Activated T-helper 1 cell treated with anti-CD3 and anti-CD28 coated beads, Interleukin-12 subunit alpha, Interleukin-12 subunit beta, Interleukin-2, Interleukin-4 antibody, amounts not matched to agents 30 ng/mL and 10 ng/mL and 1 ng/mL, durations not matched to agents 14 hours and 24 hours and 36 hours (primary cell): Measurements from ENCODE around the gene OGFOD2. TPM values are rescaled to one million over a fixed set of nuclear protein-coding genes. Genes with fewer than 3 reads are reported as not detected.

Experiments
- DNase-seq: peaks from one replicate; pipeline ENCODE4 v3.0.0; 2021; ENCODE audit warnings: low spot score
- H3K27ac Mint-ChIP-seq: one replicate; pipeline ENCODE4 v1.8.0; 2021; ENCODE audit warnings: mild to moderate bottlenecking, mixed read lengths
- H3K27me3 Mint-ChIP-seq: one replicate; pipeline ENCODE4 v1.8.0; 2022; ENCODE audit warnings: mild to moderate bottlenecking, moderate library complexity, mixed read lengths; ENCODE audit not compliant: insufficient read depth
- H3K36me3 Mint-ChIP-seq: one replicate; pipeline ENCODE4 v1.8.0; 2021; ENCODE audit warnings: low read depth, mixed read lengths
- H3K4me1 Mint-ChIP-seq: one replicate; pipeline ENCODE4 v1.8.0; 2021; ENCODE audit warnings: low read depth, mixed read lengths
- H3K4me3 Mint-ChIP-seq: one replicate; pipeline ENCODE4 v1.8.0; 2021; ENCODE audit warnings: mild to moderate bottlenecking, moderate library complexity, mixed read lengths
- H3K9me3 Mint-ChIP-seq: one replicate; pipeline ENCODE4 v1.8.0; 2021; ENCODE audit warnings: mixed read lengths
- intact Hi-C: fragments of 100-400 bp; cut with micrococcal nuclease; formaldehyde crosslinking; loops from one replicate; pipeline ENCODE4 v1.15.1; 2024
- total RNA-seq: library from RNA; stranded (reverse); gene quantifications from 2 replicates; pipeline ENCODE4 v1.2.3, GENCODE V29; 2022

OGFOD2 gene
- total RNA-seq, 1 donor from 2014 or later: 22.1 TPM

GRCh38 chr12:122997343-122998250 is 22.6 kb downstream of the OGFOD2 start:
- peaks cover 7% of the 10 kb centered on the region for H3K4me1 Mint-ChIP-seq
- H3K36me3 Mint-ChIP-seq: no peaks in the 10 kb centered on the region
- no peaks in the 10 kb centered on the region for H3K27me3 Mint-ChIP-seq
- intact Hi-C loops: no loop called here
- H3K27ac Mint-ChIP-seq: no peak overlapping the region
- no peak overlapping the region for H3K4me3 Mint-ChIP-seq
- no peak for DNase-seq
- no peaks in the 10 kb centered on the region for H3K9me3 Mint-ChIP-seq

- no peak for DNase-seq
- no peaks in the 10 kb centered on the region for H3K27me3 Mint-ChIP-seq
- H3K36me3 Mint-ChIP-seq: peaks cover 3% of the 10 kb centered on the region
- intact Hi-C loops: no loop called here
- no peaks in the 10 kb centered on the region for H3K9me3 Mint-ChIP-seq
- no peak overlapping the region for H3K4me3 Mint-ChIP-seq
- no peak overlapping the region for H3K27ac Mint-ChIP-seq
- peaks cover 3% of the 10 kb centered on the region for H3K4me1 Mint-ChIP-seq
Measured at GRCh38 chr12:122998316-122998715, 23.3 kb downstream of the OGFOD2 start.

GRCh38 chr12:122999196-122999946 is 24.3 kb downstream of the OGFOD2 start:
- DNase-seq: no peak
- Mint-ChIP-seq H3K27ac (no peak overlapping the region), H3K4me3 (no peak overlapping the region), H3K4me1 (no peaks in the 10 kb centered on the region), H3K9me3 (no peaks in the 10 kb centered on the region), H3K36me3 (peaks cover 3% of the 10 kb centered on the region), H3K27me3 (no peaks in the 10 kb centered on the region)
- intact Hi-C loops: no loop called here

- intact Hi-C loops: no loop called here
- Mint-ChIP-seq H3K4me1 (no peaks in the 10 kb centered on the region), H3K27ac (no peak overlapping the region), H3K27me3 (no peaks in the 10 kb centered on the region), H3K9me3 (no peaks in the 10 kb centered on the region), H3K4me3 (no peak overlapping the region), H3K36me3 (peaks cover 3% of the 10 kb centered on the region)
- no peak for DNase-seq
Measured at GRCh38 chr12:122999986-123000420, 25.0 kb downstream of the OGFOD2 start.

- Mint-ChIP-seq H3K4me1 (no peaks in the 10 kb centered on the region), H3K27ac (no peak overlapping the region), H3K9me3 (no peaks in the 10 kb centered on the region), H3K4me3 (no peak overlapping the region), H3K36me3 (peaks cover 3% of the 10 kb centered on the region), H3K27me3 (no peaks in the 10 kb centered on the region)
- intact Hi-C loops: no loop called here
- DNase-seq: no peak
Measured at GRCh38 chr12:123000578-123000977, 25.5 kb downstream of the OGFOD2 start.

- Mint-ChIP-seq H3K27ac (no peak overlapping the region), H3K4me1 (no peaks in the 10 kb centered on the region), H3K4me3 (no peak overlapping the region), H3K36me3 (peaks cover 3% of the 10 kb centered on the region), H3K27me3 (no peaks in the 10 kb centered on the region), H3K9me3 (no peaks in the 10 kb centered on the region)
- intact Hi-C loops: no loop called here
- no peak for DNase-seq
Measured at GRCh38 chr12:123001464-123001863, 26.4 kb downstream of the OGFOD2 start.

- Mint-ChIP-seq H3K4me3 (no peak overlapping the region), H3K27ac (no peak overlapping the region), H3K27me3 (no peaks in the 10 kb centered on the region), H3K9me3 (no peaks in the 10 kb centered on the region), H3K4me1 (no peaks in the 10 kb centered on the region), H3K36me3 (peaks cover 3% of the 10 kb centered on the region)
- DNase-seq: no peak
- intact Hi-C loops: no loop called here
Measured at GRCh38 chr12:123003257-123003656, 28.2 kb downstream of the OGFOD2 start.

- Mint-ChIP-seq H3K4me1 (no peaks in the 10 kb centered on the region), H3K27ac (no peak overlapping the region), H3K27me3 (no peaks in the 10 kb centered on the region), H3K9me3 (no peaks in the 10 kb centered on the region), H3K36me3 (peaks cover 3% of the 10 kb centered on the region), H3K4me3 (no peak overlapping the region)
- no peak for DNase-seq
- intact Hi-C loops: no loop called here
Measured at GRCh38 chr12:123004287-123004686, 29.2 kb downstream of the OGFOD2 start.

GRCh38 chr12:123005081-123005626 is 30.1 kb downstream of the OGFOD2 start:
- H3K9me3 Mint-ChIP-seq: no peaks in the 10 kb centered on the region
- intact Hi-C loops: no loop called here
- H3K4me3 Mint-ChIP-seq: no peak overlapping the region
- H3K27ac Mint-ChIP-seq: no peak overlapping the region
- H3K36me3 Mint-ChIP-seq: peaks cover 3% of the 10 kb centered on the region
- DNase-seq: no peak
- H3K27me3 Mint-ChIP-seq: no peaks in the 10 kb centered on the region
- no peaks in the 10 kb centered on the region for H3K4me1 Mint-ChIP-seq

- Mint-ChIP-seq H3K4me1 (no peaks in the 10 kb centered on the region), H3K9me3 (no peaks in the 10 kb centered on the region), H3K27me3 (no peaks in the 10 kb centered on the region), H3K4me3 (no peak overlapping the region), H3K27ac (no peak overlapping the region), H3K36me3 (peaks cover 4% of the 10 kb centered on the region)
- DNase-seq: no peak
- intact Hi-C loops: no loop called here
Measured at GRCh38 chr12:123006977-123007376, 31.9 kb downstream of the OGFOD2 start.

- no peak for DNase-seq
- no peak overlapping the region for H3K27ac Mint-ChIP-seq
- H3K9me3 Mint-ChIP-seq: no peaks in the 10 kb centered on the region
Measured at GRCh38 chr12:123010110-123010509, 35.1 kb downstream of the OGFOD2 start.

GRCh38 chr12:123010681-123011080 is 35.6 kb downstream of the OGFOD2 start:
- Mint-ChIP-seq H3K4me3 (no peak overlapping the region), H3K27ac (no peak overlapping the region), H3K27me3 (peaks cover 4% of the 10 kb centered on the region), H3K9me3 (no peaks in the 10 kb centered on the region), H3K4me1 (no peaks in the 10 kb centered on the region), H3K36me3 (peaks cover 2% of the 10 kb centered on the region)
- DNase-seq: no peak
- intact Hi-C loops: no loop called here

More at GRCh38 chr12:123010110-123010509, 35.1 kb downstream of the OGFOD2 start:
- intact Hi-C loops: no loop called here
- Mint-ChIP-seq H3K4me3 (no peak overlapping the region), H3K27me3 (peaks cover 3% of the 10 kb centered on the region), H3K4me1 (no peaks in the 10 kb centered on the region), H3K36me3 (peaks cover 2% of the 10 kb centered on the region)

- no peak for DNase-seq
- Mint-ChIP-seq H3K36me3 (peaks cover 2% of the 10 kb centered on the region), H3K4me1 (no peaks in the 10 kb centered on the region), H3K9me3 (no peaks in the 10 kb centered on the region), H3K27me3 (peaks cover 4% of the 10 kb centered on the region), H3K27ac (no peak overlapping the region), H3K4me3 (no peak overlapping the region)
- intact Hi-C loops: no loop called here
Measured at GRCh38 chr12:123011701-123012100, 36.7 kb downstream of the OGFOD2 start.
